H1 (cell line): Measurements from ENCODE around the gene PROSER3.

Experiments used
- ASH2L ChIP-seq: fragments of 200-600, 300-600 bp; sonication (generic); IDR thresholded peaks from one replicate; pipeline ENCODE4 v1.7.1; 2017; ENCODE audit warnings: low read length
- BCL11A ChIP-seq, 2 experiments: IDR thresholded peaks; one replicate each; pipeline ENCODE4 v1.6.1; 2011; ENCODE audit warnings: low read depth in 2 of 2, low read length in 2 of 2, mild to moderate bottlenecking in 2 of 2
- CTCF ChIP-seq, 3 experiments: IDR thresholded peaks; 1 replicate in 2 of 3; 2 replicates in 1 of 3; pipeline versions ENCODE4 v1.5.1 to v1.6.1; 2011; ENCODE audit warnings: low read length in 3 of 3, mild to moderate bottlenecking in 3 of 3, inconsistent platforms in 2 of 3, low read depth in 1 of 3, moderate library complexity in 1 of 3; ENCODE audit not compliant: insufficient read depth in 1 of 3; ENCODE audit errors: control extremely low read depth in 1 of 3
- EP300 ChIP-seq, 2 experiments: IDR thresholded peaks; 1 replicate in 1 of 2; 2 replicates in 1 of 2; pipeline ENCODE4 v1.6.1; 2011 to 2012; ENCODE audit warnings: low read depth in 2 of 2, low read length in 2 of 2, mild to moderate bottlenecking in 2 of 2, borderline replicate concordance in 1 of 2, inconsistent platforms in 1 of 2, moderate library complexity in 1 of 2
- GABPA ChIP-seq: IDR thresholded peaks from 2 replicates; pipeline ENCODE4 v1.6.1; 2011; ENCODE audit warnings: mild to moderate bottlenecking, low read length, moderate library complexity, borderline replicate concordance; ENCODE audit not compliant: insufficient read depth
- GTF2F1 ChIP-seq: IDR thresholded peaks from 2 replicates; pipeline ENCODE4 v1.6.1; 2012; ENCODE audit warnings: low read depth, low read length, improper control_type of control experiment, borderline replicate concordance
- HDAC2 ChIP-seq, 2 experiments: fragments of 300-600 bp in 1 of 2; sonication (generic) in 1 of 2; IDR thresholded peaks; 2 replicates each; pipeline ENCODE4 v1.6.1; 2011 to 2012; ENCODE audit warnings: low read depth in 2 of 2, low read length in 2 of 2, mild to moderate bottlenecking in 2 of 2, moderate library complexity in 2 of 2, borderline replicate concordance in 1 of 2, inconsistent platforms in 1 of 2
- HDAC6 ChIP-seq: IDR thresholded peaks from one replicate; pipeline ENCODE4 v1.7.1; 2012; ENCODE audit warnings: low read depth, mild to moderate bottlenecking, inconsistent platforms, low read length, moderate library complexity
- KDM4A ChIP-seq: IDR thresholded peaks from one replicate; pipeline ENCODE4 v1.7.1; 2012; ENCODE audit warnings: low read depth, mild to moderate bottlenecking, moderate library complexity, low read length, inconsistent platforms; ENCODE audit not compliant: severe bottlenecking
- MAX ChIP-seq: IDR thresholded peaks from 2 replicates; pipeline ENCODE4 v1.6.1; 2012; ENCODE audit warnings: inconsistent platforms
- POLR2AphosphoS5 ChIP-seq: IDR thresholded peaks from 2 replicates; pipeline ENCODE4 v1.6.1; 2011; ENCODE audit warnings: low read depth, low read length
- TAF1 ChIP-seq: IDR thresholded peaks from 2 replicates; pipeline ENCODE4 v1.6.1; 2011; ENCODE audit warnings: mild to moderate bottlenecking, low read depth, low read length

- TF ChIP-seq BCL11A (IDR thresholded peaks at IDR 0.05; ENCODE audit: low read depth in 2 of 2, low read length in 2 of 2) (no peak), MAX (no peak), ASH2L (no peak), KDM4A (no peak), GABPA (no peak), HDAC2 (IDR thresholded peaks at IDR 0.05; ENCODE audit: borderline replicate concordance in 1 of 2, low read depth in 2 of 2, low read length in 2 of 2) (no peak), CTCF (IDR thresholded peaks at IDR 0.05; ENCODE audit: control extremely low read depth in 1 of 3, insufficient read depth in 1 of 3, low read depth in 1 of 3, low read length in 3 of 3) (no peak), HDAC6 (no peak), TAF1 (no peak), EP300 (IDR thresholded peaks at IDR 0.05; ENCODE audit: borderline replicate concordance in 1 of 2, low read depth in 2 of 2, low read length in 2 of 2) (no peak), GTF2F1 (no peak), POLR2AphosphoS5 (no peak)
These were observed 35.5 kb upstream of the PROSER3 start for GRCh38 chr19:35722461-35722860.
